ENCODE measurements around the gene MAML3.

DNA sequence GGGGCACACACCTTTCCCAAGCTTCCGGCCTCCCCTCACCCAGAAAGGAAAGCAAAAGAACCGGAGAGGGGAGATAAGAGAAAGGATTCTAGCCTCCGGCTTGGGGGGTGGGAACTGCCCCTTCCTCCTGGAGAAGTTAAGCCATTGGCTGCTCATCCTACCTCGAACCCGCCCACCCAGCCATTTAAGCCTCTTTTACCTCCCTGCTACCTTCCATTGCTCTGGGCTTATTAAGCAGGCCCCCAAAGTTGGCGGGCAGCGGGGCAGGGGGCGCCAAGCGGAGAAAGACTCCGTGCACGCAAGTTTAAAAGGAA, 2.3 kb downstream of the MAML3 start:
- TF ChIP-seq LEF1 (IDR thresholded peaks at IDR 0.05; ENCODE audit: borderline replicate concordance) (no peak), ZNF384 (IDR thresholded peaks at IDR 0.05) (no peak), TARDBP (IDR thresholded peaks at IDR 0.05) (no peak), SUZ12 (IDR thresholded peaks at IDR 0.05) (no peak)
